Right forelimb (tissue), 1 donor: Measurements from ENCODE around the gene SEMA5B.

Experiments used
- DNase-seq: peaks from one replicate; pipeline ENCODE4 v3.0.0-alpha.2; 2018

The SEMA5B gene

GRCh38 chr3:123021996-123022510 is 5.5 kb downstream of the SEMA5B start:
- DNase-seq, result no peak

- DNase-seq, result no peak
These were observed 6.2 kb downstream of the SEMA5B start for GRCh38 chr3:123021388-123021787.

GRCh38 chr3:123020709-123021108 is 6.9 kb downstream of the SEMA5B start:
- DNase-seq, result no peak

DNA sequence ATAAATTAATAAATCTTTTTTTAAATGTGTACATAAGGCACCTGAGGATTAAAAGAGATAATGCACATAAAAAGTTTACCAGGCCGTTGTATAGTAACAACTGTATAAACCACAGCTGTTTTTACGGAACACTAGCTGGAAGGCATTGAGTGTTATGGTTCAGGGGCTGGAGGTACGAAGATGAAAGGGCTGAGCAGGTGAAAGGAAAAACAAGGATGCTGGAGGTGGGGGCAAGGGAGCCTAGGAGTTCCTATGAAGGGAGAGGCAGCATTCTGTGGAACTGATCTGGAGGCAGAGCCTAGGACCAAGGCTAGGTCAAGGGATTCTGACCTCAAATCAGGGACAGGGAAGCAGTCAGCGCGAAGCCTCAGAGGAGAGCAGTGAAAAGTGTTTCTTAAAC is 8.0 kb downstream of the SEMA5B start:
- DNase-seq, result no peak

GRCh38 chr3:123019161-123019560 is 8.4 kb downstream of the SEMA5B start:
- no peak for DNase-seq

- no peak for DNase-seq
These were observed 8.9 kb downstream of the SEMA5B start for GRCh38 chr3:123018683-123019082.

GRCh38 chr3:123015596-123015995 is 12.0 kb downstream of the SEMA5B start:
- DNase-seq, result no peak

- DNase-seq, result peak; percentile 47
These were observed 13.7 kb downstream of the SEMA5B start for GRCh38 chr3:123013876-123014275.

GRCh38 chr3:123012652-123013051 is 14.9 kb downstream of the SEMA5B start:
- no peak for DNase-seq

DNA sequence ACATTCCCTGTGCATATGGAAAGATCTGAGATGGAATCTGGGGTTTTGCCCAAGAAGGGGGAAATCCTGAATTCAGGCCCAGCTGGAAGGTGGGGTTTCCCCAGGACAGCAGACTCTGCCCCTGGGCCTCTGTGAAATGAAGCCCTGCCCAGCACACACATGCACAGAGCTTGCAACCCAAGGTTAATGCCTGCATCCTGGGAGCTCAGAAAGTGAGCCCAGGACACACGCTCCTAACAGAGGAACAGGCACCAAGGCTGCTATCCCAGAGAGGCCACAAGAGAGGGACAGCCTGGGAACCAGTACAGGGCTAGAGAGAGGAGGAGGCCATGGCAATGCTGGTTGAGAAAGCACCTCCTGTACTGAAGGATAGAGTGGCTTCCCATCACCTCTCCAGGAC is 16.1 kb downstream of the SEMA5B start:
- no peak for DNase-seq

GRCh38 chr3:123008840-123009239 is 18.7 kb downstream of the SEMA5B start:
- DNase-seq, result no peak

DNA sequence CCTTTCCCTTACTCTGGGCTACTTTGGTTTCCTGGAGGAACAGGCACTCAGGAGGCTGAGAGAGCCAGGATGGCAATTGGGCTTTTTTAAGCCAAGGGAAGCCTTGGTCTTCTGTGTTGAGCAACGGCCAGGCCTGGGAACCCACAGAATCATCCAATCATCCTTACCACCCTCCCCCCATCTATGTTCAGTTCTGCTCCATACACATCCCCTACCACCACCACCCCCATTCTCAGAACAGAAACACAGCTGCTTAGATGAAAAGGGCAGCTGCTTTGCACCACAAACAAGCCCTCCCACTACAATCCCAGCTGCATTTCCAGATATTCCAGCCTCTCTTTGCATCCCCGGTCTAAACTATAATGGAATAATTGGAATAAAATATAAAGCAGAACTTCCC is 21.0 kb downstream of the SEMA5B start:
- no peak for DNase-seq

DNA sequence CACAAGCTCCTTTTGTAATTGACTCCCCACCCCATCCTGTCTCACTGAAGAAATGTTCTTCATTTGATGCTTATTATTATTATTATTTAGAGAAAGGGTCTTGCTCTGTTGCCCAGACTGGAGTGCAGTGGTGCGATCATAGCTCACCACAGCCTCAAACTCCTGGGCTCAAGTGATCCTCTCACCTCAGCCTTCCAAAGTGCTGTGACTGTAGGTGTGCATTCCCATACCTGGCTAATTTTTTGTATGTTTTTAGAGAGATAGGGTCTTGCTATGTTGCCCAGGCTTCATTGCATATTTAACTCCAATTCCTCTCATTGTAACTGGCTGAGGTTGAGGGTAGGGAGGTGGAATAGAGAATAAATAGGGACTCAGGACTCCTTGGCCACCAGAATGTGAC is 22.3 kb downstream of the SEMA5B start:
- DNase-seq, result no peak

DNA sequence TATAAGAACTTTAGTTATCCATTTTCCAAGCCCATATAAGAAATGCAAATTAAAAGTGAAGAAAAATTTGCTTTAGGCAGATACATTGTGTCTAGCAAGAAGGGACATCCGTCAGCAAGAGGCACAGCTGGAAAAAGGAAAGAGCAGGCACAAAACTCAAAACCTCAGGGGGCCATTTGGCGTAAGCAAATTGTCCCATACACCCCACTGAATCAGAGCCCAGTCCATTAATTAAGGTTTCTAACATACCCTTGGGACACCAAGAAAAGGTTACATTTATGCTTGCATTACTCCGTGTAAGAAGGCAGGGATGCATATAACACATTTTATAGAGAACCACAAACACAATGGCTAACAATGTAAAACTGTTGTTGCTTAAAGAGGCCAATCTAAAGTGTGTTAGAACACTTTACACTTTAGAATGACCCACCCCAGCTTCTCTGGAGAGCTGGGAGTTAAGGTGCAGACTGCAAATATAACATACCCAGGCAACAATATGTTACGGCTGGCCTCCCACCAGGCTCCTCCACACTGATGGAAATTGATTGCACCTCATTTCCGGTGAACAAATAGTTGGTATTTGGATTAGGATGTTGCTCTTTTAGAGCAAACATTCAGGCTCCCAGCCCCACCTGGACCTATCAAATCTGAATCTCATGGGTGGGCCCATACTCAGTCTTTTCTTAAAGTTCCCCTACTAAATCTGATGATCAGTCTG is 23.2 kb downstream of the SEMA5B start:
- DNase-seq, result no peak

- DNase-seq, result no peak
These were observed 24.6 kb downstream of the SEMA5B start for GRCh38 chr3:123002749-123003497.

- no peak for DNase-seq
These were observed 25.3 kb downstream of the SEMA5B start for GRCh38 chr3:123002100-123002748.

DNA sequence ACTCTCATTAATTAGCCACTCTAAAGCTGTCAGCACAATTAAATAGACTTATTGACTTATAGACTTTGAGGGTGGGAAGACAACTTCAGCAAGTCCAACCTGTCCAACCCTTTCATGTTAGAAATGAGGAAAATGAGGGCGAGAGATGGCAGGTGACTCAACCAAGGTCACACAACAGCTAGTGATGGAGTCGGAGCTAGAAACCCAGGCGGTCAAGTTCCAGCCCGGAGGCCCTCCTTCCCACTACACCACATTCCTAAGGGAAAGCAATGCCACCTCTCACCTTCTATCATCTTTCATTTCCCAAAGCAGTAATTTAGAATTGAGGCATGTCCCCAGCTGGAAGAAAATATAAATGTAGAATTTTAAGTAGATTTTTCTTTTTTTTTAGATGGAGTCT is 28.7 kb downstream of the SEMA5B start:
- no peak for DNase-seq

GRCh38 chr3:122998206-122998605 is 29.4 kb downstream of the SEMA5B start:
- DNase-seq, result no peak

DNA sequence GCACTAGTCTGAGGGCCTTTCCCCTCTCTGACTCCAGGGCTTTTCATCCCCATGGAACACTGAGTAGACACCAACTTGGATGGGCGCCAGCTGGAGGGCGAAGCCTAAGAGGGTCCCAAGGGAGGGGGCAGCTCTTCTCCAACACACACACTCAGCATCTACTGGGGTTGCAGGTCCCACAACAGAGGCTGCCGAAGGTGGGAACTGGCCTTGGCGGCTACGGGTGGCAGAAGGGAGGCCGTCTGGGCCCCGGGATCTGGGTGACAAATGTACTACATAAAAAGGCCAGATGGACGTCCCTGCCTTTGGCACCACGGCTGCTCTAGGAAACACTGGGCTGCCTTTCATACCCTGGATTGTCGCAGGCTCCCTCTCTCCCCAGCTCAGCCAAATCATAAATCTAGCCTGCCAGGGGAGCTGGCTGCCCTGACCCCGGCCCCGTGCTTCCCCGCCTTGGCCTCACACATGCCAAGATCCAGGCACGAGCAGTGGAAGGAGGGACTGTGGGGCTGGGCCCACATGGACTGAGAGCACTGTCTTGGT is 31.5 kb downstream of the SEMA5B start:
- DNase-seq, result peak; percentile 49

GRCh38 chr3:122994954-122995353 is 32.6 kb downstream of the SEMA5B start:
- no peak for DNase-seq

GRCh38 chr3:122993124-122993978 is 34.2 kb downstream of the SEMA5B start:
- DNase-seq, result peak; percentile 50

DNA sequence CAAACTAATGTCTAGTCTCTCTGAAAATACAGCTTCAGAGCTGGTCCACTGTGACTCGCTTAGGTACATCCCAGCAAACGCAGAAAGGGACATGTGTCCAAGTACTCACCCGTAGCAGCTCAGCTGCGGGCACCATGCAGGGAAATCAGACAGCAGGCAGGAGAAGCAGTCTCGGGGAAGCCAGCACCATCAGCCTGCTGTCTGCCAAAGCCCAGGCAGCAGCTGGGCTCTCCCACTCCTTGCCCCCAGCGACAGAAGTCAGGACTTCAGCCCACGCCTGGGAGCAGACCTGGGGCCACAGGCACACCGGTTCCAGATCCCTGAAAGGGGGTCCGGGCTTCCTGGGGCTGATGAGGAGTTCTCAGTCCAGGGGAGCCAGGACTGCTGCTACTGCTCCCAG is 34.9 kb downstream of the SEMA5B start:
- DNase-seq, result no peak

- no peak for DNase-seq
These were observed 35.4 kb downstream of the SEMA5B start for GRCh38 chr3:122992133-122992532.
